Retinal pigment epithelial cell (primary cell): Measurements from ENCODE around the gene ITGAV.

Source experiments
- DNase-seq: peaks from one replicate; pipeline ENCODE4 v3.0.0-alpha.2; 2010; ENCODE audit warnings: low read depth
- H3K4me3 ChIP-seq: 2 replicates; pipeline ENCODE4 v1.5.1; 2011; ENCODE audit warnings: mild to moderate bottlenecking, low read length, control low read depth, moderate library complexity
- TF ChIP-seq, protein P1 (sequence below): conservative IDR thresholded peaks from 2 replicates; pipeline ENCODE4 v1.5.1; 2011; ENCODE audit warnings: low read depth, low read length, control low read depth, inconsistent platforms

The ITGAV gene

DNA sequence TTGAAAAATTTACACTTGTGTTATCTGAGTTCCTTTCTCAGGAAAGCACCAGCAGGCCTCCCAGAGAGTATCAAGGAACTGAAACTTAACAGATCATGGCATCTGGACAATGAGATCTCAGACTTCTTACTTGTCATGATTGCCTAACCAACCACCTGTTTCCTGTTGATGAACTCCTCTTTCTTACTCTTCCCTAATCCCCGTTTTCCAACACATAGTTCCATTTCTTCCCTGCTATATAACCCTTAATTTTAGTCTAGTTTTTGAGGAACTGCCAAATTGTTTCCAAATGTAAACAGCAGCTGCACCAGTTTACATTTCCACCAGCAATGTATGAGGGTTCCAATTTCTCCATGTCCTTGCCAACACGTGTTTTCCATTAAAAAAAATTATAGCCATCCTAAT lies 98.0 kb downstream of the ITGAV start:
- TF ChIP-seq, protein P1, sequence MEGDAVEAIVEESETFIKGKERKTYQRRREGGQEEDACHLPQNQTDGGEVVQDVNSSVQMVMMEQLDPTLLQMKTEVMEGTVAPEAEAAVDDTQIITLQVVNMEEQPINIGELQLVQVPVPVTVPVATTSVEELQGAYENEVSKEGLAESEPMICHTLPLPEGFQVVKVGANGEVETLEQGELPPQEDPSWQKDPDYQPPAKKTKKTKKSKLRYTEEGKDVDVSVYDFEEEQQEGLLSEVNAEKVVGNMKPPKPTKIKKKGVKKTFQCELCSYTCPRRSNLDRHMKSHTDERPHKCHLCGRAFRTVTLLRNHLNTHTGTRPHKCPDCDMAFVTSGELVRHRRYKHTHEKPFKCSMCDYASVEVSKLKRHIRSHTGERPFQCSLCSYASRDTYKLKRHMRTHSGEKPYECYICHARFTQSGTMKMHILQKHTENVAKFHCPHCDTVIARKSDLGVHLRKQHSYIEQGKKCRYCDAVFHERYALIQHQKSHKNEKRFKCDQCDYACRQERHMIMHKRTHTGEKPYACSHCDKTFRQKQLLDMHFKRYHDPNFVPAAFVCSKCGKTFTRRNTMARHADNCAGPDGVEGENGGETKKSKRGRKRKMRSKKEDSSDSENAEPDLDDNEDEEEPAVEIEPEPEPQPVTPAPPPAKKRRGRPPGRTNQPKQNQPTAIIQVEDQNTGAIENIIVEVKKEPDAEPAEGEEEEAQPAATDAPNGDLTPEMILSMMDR, result no peak
- H3K4me3 ChIP-seq, result no peak overlapping the region
- no peak for DNase-seq

DNA sequence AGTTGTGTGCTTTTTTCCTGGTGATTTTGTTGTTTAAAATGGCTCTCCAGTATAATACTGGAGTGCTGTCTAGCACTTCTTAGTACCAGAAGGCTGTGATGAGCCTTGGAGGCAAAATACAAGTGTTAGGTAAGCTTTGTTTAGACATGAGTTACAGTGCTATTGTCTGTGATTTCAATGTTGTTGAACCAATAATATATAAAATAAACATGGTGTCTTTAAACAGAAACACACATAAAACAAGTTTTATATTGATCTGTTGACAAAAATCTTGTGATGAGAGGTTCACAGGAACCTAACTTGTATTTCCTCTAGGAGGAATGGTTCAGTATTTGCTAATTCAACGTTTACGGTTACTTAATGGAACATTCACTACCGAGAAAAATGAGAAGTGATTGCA lies 99.0 kb downstream of the ITGAV start:
- H3K4me3 ChIP-seq, result no peak overlapping the region
- TF ChIP-seq, protein P1, result no peak
- DNase-seq, result no peak

DNA sequence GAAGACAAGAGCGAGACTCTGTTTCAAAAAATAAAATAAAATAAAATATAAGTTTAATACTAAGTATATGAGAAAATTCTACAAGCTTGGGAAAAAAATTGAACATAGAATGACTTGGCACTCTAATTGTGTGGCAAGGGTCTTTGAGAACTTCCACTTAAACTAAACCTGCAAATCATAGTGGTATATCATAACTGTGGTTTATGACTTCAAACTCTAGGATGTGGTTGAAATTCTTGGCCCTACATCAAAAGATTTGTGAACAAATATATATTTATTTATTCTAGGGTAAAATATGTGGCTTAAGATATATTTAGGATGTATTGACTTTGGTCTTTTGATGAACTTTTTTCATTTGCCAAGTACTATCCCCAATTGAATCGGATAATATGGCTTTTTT lies 100.9 kb downstream of the ITGAV start:
- no peak for DNase-seq
- TF ChIP-seq, protein P1, result no peak
- no peak overlapping the region for H3K4me3 ChIP-seq

DNA sequence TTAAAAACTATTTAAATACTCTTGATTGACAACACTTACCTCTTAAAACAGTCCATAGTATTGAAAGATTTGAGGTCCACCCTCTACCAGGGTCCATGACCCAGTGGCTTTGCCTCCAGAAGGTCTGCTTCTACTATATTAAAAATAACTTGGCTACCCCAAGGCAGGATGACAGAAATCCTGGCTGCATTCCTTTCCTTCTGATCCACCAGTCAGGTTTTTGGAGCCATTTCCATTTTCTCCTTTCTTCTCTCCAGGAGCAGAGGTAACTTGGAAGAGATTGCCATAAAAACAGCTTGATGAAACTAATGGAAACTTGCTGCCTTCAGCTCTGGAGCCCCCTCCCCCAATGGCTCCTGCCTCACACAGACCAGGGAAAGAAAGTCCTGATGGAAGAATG lies 101.4 kb downstream of the ITGAV start:
- no peak overlapping the region for H3K4me3 ChIP-seq
- DNase-seq, result no peak
- TF ChIP-seq, protein P1, result no peak

DNA sequence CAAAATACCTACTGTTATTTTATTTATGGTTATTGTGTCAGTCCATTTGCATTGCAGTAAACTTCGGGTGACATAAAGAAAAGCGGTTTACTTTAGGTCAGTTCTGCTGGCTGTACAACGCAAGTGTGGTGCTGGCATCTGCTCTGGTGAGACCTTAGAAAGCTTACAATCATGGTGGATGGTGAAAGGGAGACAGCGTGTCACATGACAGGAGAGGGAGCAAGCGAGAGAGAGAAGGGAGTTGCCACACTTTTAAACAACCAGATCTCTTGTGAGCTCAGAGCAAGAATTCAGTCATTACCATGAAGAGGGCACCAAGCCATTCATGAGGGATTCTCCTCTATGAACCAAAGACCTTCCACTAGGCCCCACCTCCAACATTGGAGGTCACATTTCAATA lies 102.0 kb downstream of the ITGAV start:
- no peak overlapping the region for H3K4me3 ChIP-seq
- no peak for DNase-seq
- TF ChIP-seq, protein P1, result no peak

DNA sequence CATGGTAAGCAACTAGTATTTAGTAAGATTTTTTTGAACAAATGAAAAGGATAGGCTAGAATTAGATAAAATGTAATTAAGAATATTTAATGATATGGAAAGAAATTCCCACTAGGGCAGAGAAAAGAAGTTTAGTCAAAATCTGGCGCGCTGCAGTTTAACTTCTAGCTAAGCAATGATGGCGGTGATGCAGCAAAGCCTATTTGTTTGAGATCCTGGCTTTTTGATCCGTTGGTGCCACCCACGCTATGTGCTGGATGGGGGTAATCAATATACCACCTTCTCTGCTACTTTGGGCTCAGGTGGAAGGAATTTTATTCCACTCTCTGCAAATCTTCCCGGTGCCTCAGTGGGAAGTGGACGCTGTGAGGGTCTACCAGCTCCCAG lies 103.6 kb downstream of the ITGAV start:
- TF ChIP-seq, protein P1, result no peak
- DNase-seq, result no peak
- peak overlapping the region; percentile 77 for H3K4me3 ChIP-seq

DNA sequence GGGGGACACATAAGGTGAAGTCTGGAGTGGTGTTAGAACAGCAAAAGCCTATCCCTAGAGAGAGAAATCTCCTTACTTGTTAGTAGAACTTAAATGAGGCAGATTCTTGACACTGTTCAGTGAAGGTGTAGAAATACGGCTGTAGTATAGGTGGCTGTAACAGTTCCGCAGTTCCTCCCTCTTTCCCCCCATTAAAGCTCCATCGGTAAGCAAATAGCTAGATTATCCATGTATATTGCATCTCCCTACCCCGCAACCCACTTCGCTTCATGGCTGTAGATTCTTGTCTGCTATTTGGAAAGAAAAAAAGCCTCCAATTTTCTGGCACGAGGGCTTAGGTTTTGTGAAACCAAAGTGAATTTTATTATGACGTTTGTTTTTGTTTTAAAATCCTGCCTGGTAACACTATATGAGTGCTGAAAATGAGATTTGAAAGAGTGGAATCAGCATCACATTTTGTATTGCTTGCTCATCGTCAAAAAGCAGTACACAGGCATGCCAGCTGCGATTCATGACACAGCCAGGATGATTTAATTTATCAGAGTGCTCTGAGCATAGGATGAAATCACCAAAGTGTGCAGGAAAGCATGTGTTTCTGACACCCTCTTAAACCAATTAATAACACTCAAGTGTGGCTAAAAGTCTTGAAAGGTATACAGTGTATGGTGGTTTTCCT lies 105.4 kb downstream of the ITGAV start:
- TF ChIP-seq, protein P1, result no peak
- peak overlapping the region; percentile 77 for H3K4me3 ChIP-seq
- no peak for DNase-seq
